Psoas muscle (tissue), 8 donors: ENCODE measurements around the gene DNAH1. TPM values are rescaled to one million over a fixed set of nuclear protein-coding genes. Genes with fewer than 3 reads are reported as not detected.

ENCODE experiments used
- ATAC-seq, 4 donors: fragments of 200-7000 bp; cut with Tn5 transposase; one replicate each; pipeline ENCODE4 v1.9.1; 2020; ENCODE audit warnings: moderate library complexity in 3 of 4, mild to moderate bottlenecking in 2 of 4
- DNase-seq, 2 donors: peaks; one replicate each; pipeline ENCODE4 v3.0.0-alpha.2; 2020
- H3K27ac ChIP-seq: fragments of 200-600 bp; one replicate; pipeline ENCODE4 v1.8.0; 2022
- H3K27me3 ChIP-seq, 3 donors: fragments of 200-600 bp in 1 of 3; one replicate each; pipeline versions ENCODE4 v1.6.1 to v1.8.0; 2013 to 2022; ENCODE audit warnings: low read length in 2 of 3, mild to moderate bottlenecking in 2 of 3, moderate library complexity in 1 of 3; ENCODE audit not compliant: insufficient read depth in 3 of 3
- H3K36me3 ChIP-seq, 2 donors: fragments of 200-600 bp in 1 of 2; one replicate each; pipeline versions ENCODE4 v1.6.1 to v1.8.0; 2013 to 2022; ENCODE audit warnings: low read depth in 1 of 2, mild to moderate bottlenecking in 1 of 2, moderate library complexity in 1 of 2; ENCODE audit not compliant: insufficient read depth in 1 of 2
- H3K4me1 ChIP-seq: fragments of 200-600 bp; one replicate; pipeline ENCODE4 v1.8.0; 2022
- H3K4me3 ChIP-seq: fragments of 200-600 bp; one replicate; pipeline ENCODE4 v1.8.0; 2022; ENCODE audit warnings: mild to moderate bottlenecking
- H3K9me3 ChIP-seq: fragments of 200-600 bp; one replicate; pipeline ENCODE4 v1.8.0; 2022
- CTCF ChIP-seq: fragments of 200-600 bp; IDR thresholded peaks from one replicate; pipeline ENCODE4 v1.8.0; 2022; ENCODE audit warnings: antibody characterized with exemption
- WGBS, 3 donors: extraction: QIAGEN DNeasy Blood & Tissue Kit; methylation state at CpG; one replicate each; pipeline versions ENCODE4 v1.1.6 to v1.1.7; 2013; 5-methylcytosine and 5-hydroxymethylcytosine counted together
- intact Hi-C, 2 donors: fragments of 100-400 bp; cut with DNase I; formaldehyde crosslinking; loops; one replicate each; pipeline versions ENCODE4 v1.11.0 to v1.14.2; 2022
- polyA plus RNA-seq, 3 donors: library from polyadenylated mRNA; stranded (reverse); fragments of 200-250 nt; gene quantifications; one replicate each; pipeline ENCODE4 v1.2.3, GENCODE V29; 2013
- total RNA-seq, 4 donors: library from RNA; stranded (reverse); fragmentation: NEBNext Ultra II Directional in 2 of 4; extraction: Animal tissue kit (Norgen Biotek cat#: 25700) in 2 of 4; gene quantifications; one replicate each; pipeline versions ENCODE4 v1.2.1 to v1.2.4, GENCODE V29; 2021 to 2023
- donor health status: healthy with polysubstance abuse.
- donor health status: DM: no; HTN: no; CAD: no; lungs with moderate emphysema.
- donor health status: Bipolar disorder and iron deficiency.
- donor health status: healthy.
- donor health status: DM: yes; HTN: yes; CAD: no.
- donor health status: DM: no; HTN: no; CAD: no.
- donor health status: DM: no; HTN: no; CAD: no.
- donor health status: DM: yes; HTN: yes; CAD: no.

DNAH1 gene
- total and polyA plus RNA-seq, 7 donors, result 0.77 to 4.1 (median 2.4) TPM

GRCh38 chr3:52398670-52399081, 82.6 kb downstream of the DNAH1 start:
- 85 to 91% (median 85%) methylated on average over 5 of the region's 5 CpGs for WGBS, 3 donors
- no peak for TF ChIP-seq CTCF
- no peaks in the 10 kb centered on the region for H3K4me1 ChIP-seq
- no peaks in the 10 kb centered on the region for H3K27me3 ChIP-seq
- H3K4me3 ChIP-seq, result no peak overlapping the region
- no peaks in the 10 kb centered on the region for H3K9me3 ChIP-seq
- H3K36me3 ChIP-seq, result peaks cover 4 to 39% of the 10 kb centered on the region in 2 donors
- intact Hi-C loops, result no loop called here
- H3K27ac ChIP-seq, result no peak overlapping the region
- ATAC-seq, result no peak
- DNase-seq, result peak; percentile 6 to 30

GRCh38 chr3:52399131-52399530, 83.0 kb downstream of the DNAH1 start:
- Histone ChIP-seq H3K27ac (no peak overlapping the region), H3K27me3 (no peaks in the 10 kb centered on the region), H3K36me3 (peaks cover 4 to 40% of the 10 kb centered on the region in 2 donors), H3K9me3 (no peaks in the 10 kb centered on the region), H3K4me3 (no peak overlapping the region), H3K4me1 (no peaks in the 10 kb centered on the region)
- WGBS, 3 donors, result 83 to 95% (median 92%) methylated on average over 4 of the region's 4 CpGs
- TF ChIP-seq CTCF, result no peak
- intact Hi-C loops, result no loop called here
- DNase-seq, result peak; percentile 8 to 23
- ATAC-seq, result peak in 1 of 4 donors; percentile 8

GRCh38 chr3:52399593-52399992, 83.5 kb downstream of the DNAH1 start:
- Histone ChIP-seq H3K4me3 (no peak overlapping the region), H3K27me3 (no peaks in the 10 kb centered on the region), H3K36me3 (peaks cover 4 to 45% of the 10 kb centered on the region in 2 donors), H3K27ac (no peak overlapping the region), H3K4me1 (no peaks in the 10 kb centered on the region), H3K9me3 (no peaks in the 10 kb centered on the region)
- intact Hi-C loops, result no loop called here
- TF ChIP-seq CTCF, result no peak
- ATAC-seq (peak in 1 of 4 donors; percentile 10), DNase-seq (peak; percentile 4 to 26)
- 76 to 85% (median 82%) methylated on average over 6 of the region's 6 CpGs for WGBS, 3 donors

- intact Hi-C loops, result loop anchor here in 1 of 2 donors (5.0 kb wide), 2 partner anchors 43 to 88 kb away; no protein-coding TSS in a partner anchor
- WGBS, 3 donors, result 88 to 92% (median 89%) methylated on average over 10 of the region's 10 CpGs
- Histone ChIP-seq H3K36me3 (peaks cover 7 to 52% of the 10 kb centered on the region in 2 donors), H3K4me1 (no peaks in the 10 kb centered on the region), H3K9me3 (no peaks in the 10 kb centered on the region), H3K27ac (no peak overlapping the region), H3K4me3 (no peak overlapping the region), H3K27me3 (no peaks in the 10 kb centered on the region)
- DNase-seq, result peak; percentile 4 to 41
- TF ChIP-seq CTCF, result no peak
- no peak for ATAC-seq
These were observed 84.2 kb downstream of the DNAH1 start for GRCh38 chr3:52400275-52400793.

- intact Hi-C loops, result loop anchor here in 1 of 2 donors (5.0 kb wide), 2 partner anchors 44 to 89 kb away; no protein-coding TSS in a partner anchor
- Histone ChIP-seq H3K4me1 (no peaks in the 10 kb centered on the region), H3K9me3 (no peaks in the 10 kb centered on the region), H3K27me3 (no peaks in the 10 kb centered on the region), H3K27ac (no peak overlapping the region), H3K4me3 (no peak overlapping the region), H3K36me3 (peaks cover 7 to 59% of the 10 kb centered on the region in 2 donors)
- 54 to 67% (median 56%) methylated on average over 1 of the region's 1 CpG for WGBS, 3 donors
- no peak for TF ChIP-seq CTCF
- peak; percentile 1 to 28 for DNase-seq
- ATAC-seq, result no peak
These were observed 84.9 kb downstream of the DNAH1 start for GRCh38 chr3:52401021-52401420.
